Endothelial cell of umbilical vein (primary cell): ENCODE data around the gene H1-8.

Experiments used
- CTCF ChIP-seq, 2 donors: IDR thresholded peaks; 1 replicate in 1 of 2; 2 replicates in 1 of 2; pipeline ENCODE4 v1.5.1; 2011; ENCODE audit warnings: low read length in 2 of 2, mild to moderate bottlenecking in 2 of 2, moderate library complexity in 2 of 2, control low read depth in 1 of 2, inconsistent platforms in 1 of 2, low read depth in 1 of 2; ENCODE audit not compliant: insufficient read depth in 1 of 2; ENCODE audit errors: extremely low read depth in 1 of 2
- EZH2 ChIP-seq: IDR thresholded peaks from 2 replicates; pipeline ENCODE4 v1.6.1; 2012; ENCODE audit warnings: borderline replicate concordance, low read depth, mild to moderate bottlenecking, moderate library complexity, low read length, inconsistent platforms; ENCODE audit not compliant: severe bottlenecking
- MAX ChIP-seq: IDR thresholded peaks from 2 replicates; pipeline ENCODE4 v1.6.1; 2011; ENCODE audit not compliant: insufficient read depth, insufficient read length
- MYC ChIP-seq: IDR thresholded peaks from one replicate; pipeline ENCODE4 v1.6.1; 2011; ENCODE audit warnings: mild to moderate bottlenecking, low read depth, low read length
- POLR2A ChIP-seq: IDR thresholded peaks from 2 replicates; pipeline ENCODE4 v1.6.1; 2012; ENCODE audit warnings: low read depth, mild to moderate bottlenecking, control low read depth, low read length
- POLR2AphosphoS5 ChIP-seq: IDR thresholded peaks from 2 replicates; pipeline ENCODE4 v1.6.1; 2012; ENCODE audit warnings: low read depth, mild to moderate bottlenecking, control low read depth, low read length, moderate library complexity; ENCODE audit not compliant: insufficient read depth

GRCh38 chr3:129518581-129518980 is 24.4 kb upstream of the H1-8 start:
- TF ChIP-seq CTCF (IDR thresholded peaks at IDR 0.05; ENCODE audit: extremely low read depth in 1 of 2, insufficient read depth in 1 of 2, low read depth in 1 of 2, low read length in 2 of 2): no peak
- no peak for TF ChIP-seq POLR2A
- no peak for TF ChIP-seq EZH2
- no peak for TF ChIP-seq POLR2AphosphoS5
- TF ChIP-seq MAX: no peak
- no peak for TF ChIP-seq MYC
